K562 (cell line): ENCODE measurements around the gene DEF6. TPM values are rescaled to one million over a fixed set of nuclear protein-coding genes. Genes with fewer than 3 reads are reported as not detected.

ENCODE experiments used
- ATAC-seq: fragments of 200-7000 bp; cut with Tn5 transposase; 3 replicates; pipeline ENCODE4 v1.9.1; 2020; ENCODE audit warnings: moderate library complexity
- BruUV-seq: library from RNA; stranded (reverse); fragments of 400-500 nt; replicated peaks from 2 replicates; lab custom pipeline; 2021; lab: Mats Ljungman, UMichigan
- CTCF ChIA-PET: fragments of 300-600 bp; formaldehyde crosslinking; extraction: SDS; loops from one replicate; lab custom pipeline; 2021; ENCODE audit warnings: low intra/inter-chr PET ratio; lab: Yijun Ruan, JAX
- POLR2A ChIA-PET: fragments of 300-600, 350-650 bp; sonication (Branson Sonifier 250); formaldehyde crosslinking; extraction: SDS; loops from one replicate; lab custom pipeline; 2021; ENCODE audit warnings: antibody characterized with exemption, inconsistent platforms; lab: Yijun Ruan, JAX
- DNase-seq, 4 experiments: peaks; one replicate each; pipeline versions ENCODE4 v3.0.0 to v3.0.0-alpha.2; 2011 to 2018; ENCODE audit warnings: low spot score in 3 of 4, mixed read lengths in 3 of 4; ENCODE audit errors: extremely low read depth in 1 of 4
- FAIRE-seq: peaks from 2 replicates; lab custom pipeline; 2011; peaks lifted over from hg19 to GRCh38; lab: Jason Lieb, UNC
- H2AFZ ChIP-seq: 2 replicates; pipeline ENCODE4 v1.6.0; 2011; ENCODE audit warnings: low read depth, low read length, control low read depth, inconsistent platforms
- H3K27ac ChIP-seq: fragments of 200-600 bp; 3 replicates; pipeline ENCODE4 v1.8.0; 2011; ENCODE audit warnings: low read depth, mild to moderate bottlenecking, control low read depth, inconsistent platforms, low read length, moderate library complexity, mixed read lengths; ENCODE audit errors: extremely low read depth
- H3K27me3 ChIP-seq, 2 experiments: fragments of 300-600 bp in 1 of 2; 2 replicates in 1 of 2; 3 replicates in 1 of 2; pipeline versions ENCODE4 v1.6.0 to v1.8.0; 2011; ENCODE audit warnings: inconsistent platforms in 2 of 2, low read length in 2 of 2, mild to moderate bottlenecking in 1 of 2, mixed read lengths in 1 of 2, moderate library complexity in 1 of 2; ENCODE audit not compliant: control insufficient read depth in 2 of 2, insufficient read depth in 2 of 2
- H3K36me3 ChIP-seq: fragments of 300-600 bp; 3 replicates; pipeline ENCODE4 v1.8.0; 2011; ENCODE audit warnings: mild to moderate bottlenecking, low read length, inconsistent platforms; ENCODE audit not compliant: control insufficient read depth, insufficient read depth
- H3K4me1 ChIP-seq, 2 experiments: fragments of 200-600 bp in 1 of 2; replicated peaks in 1 of 2; 2 replicates in 1 of 2; 3 replicates in 1 of 2; pipeline versions ENCODE4 v1.5.1 to v1.8.0; 2011; ENCODE audit warnings: inconsistent platforms in 2 of 2, low read length in 2 of 2, mild to moderate bottlenecking in 1 of 2, mixed read lengths in 1 of 2, moderate library complexity in 1 of 2; ENCODE audit not compliant: control insufficient read depth in 2 of 2, insufficient read depth in 2 of 2
- H3K4me2 ChIP-seq: 2 replicates; pipeline ENCODE4 v1.6.1; 2011; ENCODE audit warnings: low read length, control low read depth, inconsistent platforms, mixed read lengths; ENCODE audit not compliant: insufficient read depth
- H3K4me3 ChIP-seq: fragments of 200-600 bp; sonication (generic), shearing (Covaris generic); 2 replicates; pipeline ENCODE4 v1.5.1; 2016; ENCODE audit warnings: control low read depth, inconsistent platforms
- H3K79me2 ChIP-seq: fragments of 200-600 bp; 3 replicates; pipeline ENCODE4 v1.8.0; 2011; ENCODE audit warnings: low read length, inconsistent platforms; ENCODE audit not compliant: control insufficient read depth, insufficient read depth
- H3K9ac ChIP-seq, 2 experiments: 2 replicates each; pipeline versions ENCODE4 v1.6.0 to v1.6.1; 2011; ENCODE audit warnings: low read depth in 2 of 2, low read length in 2 of 2, control low read depth in 1 of 2, inconsistent platforms in 1 of 2, mild to moderate bottlenecking in 1 of 2, mixed read lengths in 1 of 2; ENCODE audit not compliant: insufficient read depth in 1 of 2
- H3K9me1 ChIP-seq: one replicate; pipeline ENCODE4 v1.6.0; 2011; ENCODE audit warnings: inconsistent platforms, mild to moderate bottlenecking, low read length, moderate library complexity; ENCODE audit not compliant: control insufficient read depth, insufficient read depth
- H3K9me3 ChIP-seq: replicated peaks from 2 replicates; pipeline ENCODE4 v1.5.1; 2011; ENCODE audit warnings: low read depth, low read length, inconsistent platforms; ENCODE audit not compliant: control insufficient read depth, insufficient read depth
- H4K20me1 ChIP-seq: replicated peaks from 2 replicates; pipeline ENCODE4 v1.6.1; 2011; ENCODE audit warnings: low read length, inconsistent platforms, mixed read lengths; ENCODE audit not compliant: control insufficient read depth, insufficient read depth
- CEBPB ChIP-seq: fragments of 450-650 bp; IDR thresholded peaks from 2 replicates; pipeline ENCODE4 v1.6.1; 2016; ENCODE audit warnings: missing genetic modification characterization, missing compliant biosample characterization
- ETV1 ChIP-seq: fragments of 450-650 bp; conservative IDR thresholded peaks from 2 replicates; pipeline ENCODE4 v1.6.1; 2016; ENCODE audit warnings: missing genetic modification characterization, control low read depth, low read depth, missing compliant biosample characterization
- REST ChIP-seq, 2 experiments: fragments of 450-650 bp; formaldehyde crosslinking in 1 of 2; IDR thresholded peaks; 2 replicates each; pipeline versions ENCODE4 v1.4.0 to v1.6.1; 2014 to 2020; ENCODE audit warnings: mild to moderate bottlenecking in 2 of 2, borderline replicate concordance in 1 of 2, low read depth in 1 of 2
- SMAD1 ChIP-seq: fragments of 150-350 bp; IDR thresholded peaks from 2 replicates; pipeline ENCODE4 v1.6.1; 2014; ENCODE audit warnings: low read length, low read depth; ENCODE audit not compliant: partially characterized antibody
- SNIP1 ChIP-seq: fragments of 450-650 bp; IDR thresholded peaks from 2 replicates; pipeline ENCODE4 v1.7.1; 2017; ENCODE audit warnings: low read depth, mild to moderate bottlenecking
- TCF7L2 ChIP-seq: fragments of 150-350 bp; IDR thresholded peaks from 2 replicates; pipeline ENCODE4 v1.6.1; 2016; ENCODE audit warnings: low read depth, mild to moderate bottlenecking, low read length, moderate library complexity
- ZNF274 ChIP-seq: IDR thresholded peaks from 2 replicates; pipeline ENCODE4 v1.6.1; 2011; ENCODE audit warnings: low read depth, mild to moderate bottlenecking, low read length, moderate library complexity, borderline replicate concordance
- ZNF384 ChIP-seq: IDR thresholded peaks from 2 replicates; pipeline ENCODE4 v1.6.1; 2012; ENCODE audit warnings: low read depth, low read length, improper control_type of control experiment
- WGBS: fragments of 100-300 bp; shearing (Covaris generic); methylation state at CpG from one replicate; pipeline ENCODE4 v1.1.6; 2016; ENCODE audit warnings: low coverage, mixed read lengths; ENCODE audit not compliant: insufficient coverage; ENCODE audit errors: missing lambda C conversion rate; 5-methylcytosine and 5-hydroxymethylcytosine counted together
- in situ Hi-C: fragments of 300-500 bp; cut with MboI; formaldehyde crosslinking; loops from 4 replicates; pipeline ENCODE4 v1.15.0; 2018; ENCODE audit warnings: inconsistent platforms, mixed read lengths
- intact Hi-C: fragments of 100-400 bp; cut with micrococcal nuclease; formaldehyde crosslinking; loops from 2 replicates; pipeline ENCODE4 v1.14.2; 2022
- polyA plus RNA-seq, 8 experiments: library from polyadenylated mRNA; depleted of rRNA in 4 of 8; stranded (reverse) in 5 of 8; unstranded in 3 of 8; fragments of >200 nt; fragmentation: Nextera tagmentation in 2 of 8; fragmentation: Illumina TruSeq in 1 of 8; extraction: Ambion mirVana in 2 of 8; extraction: Trizol in 1 of 8; gene quantifications; 2 replicates each; pipeline versions ENCODE4 v1.2.1 to v1.2.3, GENCODE V29; 2011 to 2014; ENCODE audit warnings: inconsistent platforms in 1 of 8, missing spikeins in 1 of 8
- total RNA-seq, 7 experiments: library from RNA; depleted of rRNA in 6 of 7; stranded (reverse); fragments of >200 nt in 6 of 7; fragmentation: Illumina TruSeq in 2 of 7; extraction: Trizol in 2 of 7; gene quantifications; 2 replicates each; pipeline versions ENCODE4 v1.2.1 to v1.2.3, GENCODE V29; 2011 to 2021; ENCODE audit warnings: low replicate concordance in 1 of 7
- TF ChIP-seq, protein P1 (sequence below): sonication (generic); formaldehyde crosslinking; IDR thresholded peaks from 2 replicates; pipeline ENCODE4 v1.8.1; 2023; ENCODE audit warnings: mild to moderate bottlenecking, missing genetic modification reagents

DEF6 gene
- total and polyA plus RNA-seq, 9 of the 15 experiments (the other 6 are each of a cell fraction or from before 2014, with no cell fraction given), result 1.3 to 44.6 (median 22.7) TPM

- TF ChIP-seq SNIP1 (no peak), CEBPB (tag) (peak; percentile 27; the same call in 1 of the 2 replicates)
These were observed 62.9 kb downstream of the DEF6 start (continued) for GRCh38 chr6:35360349-35361138.

- H4K20me1 ChIP-seq, result no peaks in the 10 kb centered on the region
- no peaks in the 10 kb centered on the region for H3K27me3 ChIP-seq
- H3K79me2 ChIP-seq, result peaks cover 24% of the 10 kb centered on the region
- DNase-seq (no peak), FAIRE-seq (no peak), ATAC-seq (no peak)
- H3K4me2 ChIP-seq, result no peak overlapping the region
- no peaks in the 10 kb centered on the region for H3K9me3 ChIP-seq
- ChIA-PET CTCF (no interaction called here), POLR2A (interaction anchor here (0.6 to 2.6 kb wide), 8 partner anchors 8 to 1067 kb away, joined by 3 to 11 read pairs (median 4); no protein-coding TSS in a partner anchor)
- BruUV-seq, result no TSS peak
- in situ Hi-C loops (no loop called here), intact Hi-C loops (loop anchor here (2.0 kb wide), 1 partner anchor 19 kb away; the partner anchor contains the start of gene PPARD)
- H3K36me3 ChIP-seq, result no peaks in the 10 kb centered on the region; the same call in 2 of the 3 replicates
- peaks cover 20 to 36% of the 10 kb centered on the region in 2 experiments for H3K4me1 ChIP-seq
- H3K9ac ChIP-seq, result peak overlapping the region; percentile 60 to 89; a peak in 2 of 4 replicates
- 74% methylated on average over 2 of the region's 2 CpGs for WGBS
- peak overlapping the region; percentile 87; the same call in 1 of the 3 replicates for H3K27ac ChIP-seq
- no peaks in the 10 kb centered on the region for H3K9me1 ChIP-seq
- H2AFZ ChIP-seq, result no peak overlapping the region
- no peak overlapping the region for H3K4me3 ChIP-seq
- TF ChIP-seq TCF7L2 (no peak), REST (IDR thresholded peaks at IDR 0.05; ENCODE audit: borderline replicate concordance) (peak; percentile 35), REST (CRISPR knock-in tag; IDR thresholded peaks at IDR 0.05; ENCODE audit: low read depth) (no peak), ZNF274 (no peak), ETV1 (tag) (0 out of 2 replicates have a peak, but pooled peaks have one; percentile 10), ZNF384 (peak; percentile 36; the same call in 1 of the 2 replicates), SMAD1 (no peak)
- TF ChIP-seq, protein P1, sequence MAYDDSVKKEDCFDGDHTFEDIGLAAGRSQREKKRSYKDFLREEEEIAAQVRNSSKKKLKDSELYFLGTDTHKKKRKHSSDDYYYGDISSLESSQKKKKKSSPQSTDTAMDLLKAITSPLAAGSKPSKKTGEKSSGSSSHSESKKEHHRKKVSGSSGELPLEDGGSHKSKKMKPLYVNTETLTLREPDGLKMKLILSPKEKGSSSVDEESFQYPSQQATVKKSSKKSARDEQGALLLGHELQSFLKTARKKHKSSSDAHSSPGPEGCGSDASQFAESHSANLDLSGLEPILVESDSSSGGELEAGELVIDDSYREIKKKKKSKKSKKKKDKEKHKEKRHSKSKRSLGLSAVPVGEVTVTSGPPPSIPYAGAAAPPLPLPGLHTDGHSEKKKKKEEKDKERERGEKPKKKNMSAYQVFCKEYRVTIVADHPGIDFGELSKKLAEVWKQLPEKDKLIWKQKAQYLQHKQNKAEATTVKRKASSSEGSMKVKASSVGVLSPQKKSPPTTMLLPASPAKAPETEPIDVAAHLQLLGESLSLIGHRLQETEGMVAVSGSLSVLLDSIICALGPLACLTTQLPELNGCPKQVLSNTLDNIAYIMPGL (CRISPR knock-in tag), result no peak
These were observed 64.6 kb downstream of the DEF6 start for GRCh38 chr6:35362200-35362599.
